K562 (cell line): ENCODE measurements around the gene C13orf46.

ENCODE experiments used
- MXI1 ChIP-seq: IDR thresholded peaks from 2 replicates; pipeline ENCODE4 v1.6.1; 2011; ENCODE audit warnings: low read depth, mild to moderate bottlenecking, improper control_type of control experiment, low read length
- PCBP2 ChIP-seq: fragments of 200-400 bp; formaldehyde crosslinking; IDR thresholded peaks from 2 replicates; pipeline ENCODE4 v1.6.1; 2018; ENCODE audit warnings: low read length, low read depth, mild to moderate bottlenecking, moderate library complexity; ENCODE audit not compliant: poor library complexity, severe bottlenecking
- POLR2A ChIP-seq: fragments of 450-650 bp; conservative IDR thresholded peaks from 2 replicates; pipeline ENCODE4 v1.6.1; 2016

- no peak for TF ChIP-seq POLR2A
- no peak for TF ChIP-seq MXI1
- no peak for TF ChIP-seq PCBP2
Observed at GRCh38 chr13:113951246-113951999, 22.5 kb downstream of the C13orf46 start.
